Osteocyte (in vitro differentiated cells): ENCODE results near the gene TRPM3. TPM values are rescaled to one million over a fixed set of nuclear protein-coding genes. Genes with fewer than 3 reads are reported as not detected.

ENCODE experiments used
- DNase-seq: peaks from one replicate; pipeline ENCODE4 v3.0.0; 2021; ENCODE audit warnings: mixed read lengths; ENCODE audit not compliant: unreplicated experiment; ENCODE audit errors: extremely low spot score
- H3K27ac Mint-ChIP-seq: one replicate; pipeline ENCODE4 v1.8.0; 2021; ENCODE audit warnings: mild to moderate bottlenecking, mixed read lengths; ENCODE audit not compliant: unreplicated experiment
- H3K27me3 Mint-ChIP-seq: one replicate; pipeline ENCODE4 v1.8.0; 2021; ENCODE audit warnings: mixed read lengths; ENCODE audit not compliant: unreplicated experiment
- H3K36me3 Mint-ChIP-seq: one replicate; pipeline ENCODE4 v1.8.0; 2021; ENCODE audit warnings: mixed read lengths; ENCODE audit not compliant: unreplicated experiment
- H3K4me1 Mint-ChIP-seq: one replicate; pipeline ENCODE4 v1.8.0; 2021; ENCODE audit warnings: mixed read lengths; ENCODE audit not compliant: unreplicated experiment
- H3K4me3 Mint-ChIP-seq: one replicate; pipeline ENCODE4 v1.8.0; 2021; ENCODE audit warnings: mild to moderate bottlenecking, moderate library complexity, mixed read lengths; ENCODE audit not compliant: unreplicated experiment
- H3K9me3 Mint-ChIP-seq: one replicate; pipeline ENCODE4 v1.8.0; 2021; ENCODE audit warnings: mixed read lengths; ENCODE audit not compliant: unreplicated experiment
- CTCF ChIP-seq: fragments of 200-600 bp; sonication (generic); IDR thresholded peaks from 2 replicates; pipeline ENCODE4 v1.5.0; 2021; ENCODE audit warnings: antibody characterized with exemption, mild to moderate bottlenecking, moderate library complexity
- total RNA-seq: library from RNA; stranded (reverse); gene quantifications from 2 replicates; pipeline ENCODE4 v1.2.1, GENCODE V29; 2021

TRPM3 gene
- total RNA-seq, 1 donor from 2014 or later = 0.05 TPM

DNA sequence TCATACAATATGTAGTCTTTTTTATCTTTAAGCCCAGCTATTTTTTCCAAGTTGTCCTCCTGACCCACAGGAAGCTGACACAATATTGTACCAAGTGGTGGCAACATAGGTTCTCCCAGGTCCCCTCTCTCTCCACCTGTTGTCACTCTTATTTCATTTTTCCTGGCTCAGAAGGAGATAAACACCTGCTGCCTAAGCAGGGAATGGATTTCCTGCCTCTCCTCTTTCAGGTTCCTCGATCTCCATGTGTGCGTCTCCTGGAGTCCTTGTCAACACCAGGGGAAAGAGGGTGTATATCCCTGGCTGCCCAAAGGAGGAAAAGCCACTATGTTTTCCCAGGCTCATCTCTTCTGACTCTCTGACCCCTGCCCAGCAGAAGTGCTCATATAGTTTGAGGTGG is 625.2 kb downstream of the TRPM3 start:
- no peak for TF ChIP-seq CTCF
- DNase-seq = no peak
- H3K27ac Mint-ChIP-seq = no peak overlapping the region
- H3K4me1 Mint-ChIP-seq = peaks cover 26% of the 10 kb centered on the region
- no peak overlapping the region for H3K4me3 Mint-ChIP-seq
- no peaks in the 10 kb centered on the region for H3K9me3 Mint-ChIP-seq
- H3K27me3 Mint-ChIP-seq = no peaks in the 10 kb centered on the region
- no peaks in the 10 kb centered on the region for H3K36me3 Mint-ChIP-seq

DNA sequence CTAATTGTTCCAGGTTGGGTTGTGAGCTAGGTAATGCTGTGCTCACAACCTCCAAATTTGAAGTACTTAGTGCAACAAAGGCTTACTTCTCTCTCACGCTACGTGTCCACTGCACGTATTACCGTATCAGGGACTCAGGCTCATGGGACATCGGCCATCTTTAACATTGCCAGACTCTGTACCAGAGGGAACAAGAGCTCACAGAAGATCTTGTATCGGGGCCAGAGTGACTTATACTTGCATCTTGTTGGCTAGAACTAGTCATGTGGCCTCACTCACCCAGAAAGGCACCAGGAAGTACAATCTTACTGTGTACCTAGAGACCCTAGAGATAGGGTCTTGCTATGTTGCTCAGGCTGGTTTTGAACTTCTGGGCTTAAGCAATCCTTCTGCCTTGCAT is 625.9 kb downstream of the TRPM3 start:
- H3K27ac Mint-ChIP-seq = no peak overlapping the region
- peaks cover 28% of the 10 kb centered on the region for H3K4me1 Mint-ChIP-seq
- TF ChIP-seq CTCF = no peak
- no peak for DNase-seq
- H3K9me3 Mint-ChIP-seq = no peaks in the 10 kb centered on the region
- no peaks in the 10 kb centered on the region for H3K27me3 Mint-ChIP-seq
- no peak overlapping the region for H3K4me3 Mint-ChIP-seq
- no peaks in the 10 kb centered on the region for H3K36me3 Mint-ChIP-seq

DNA sequence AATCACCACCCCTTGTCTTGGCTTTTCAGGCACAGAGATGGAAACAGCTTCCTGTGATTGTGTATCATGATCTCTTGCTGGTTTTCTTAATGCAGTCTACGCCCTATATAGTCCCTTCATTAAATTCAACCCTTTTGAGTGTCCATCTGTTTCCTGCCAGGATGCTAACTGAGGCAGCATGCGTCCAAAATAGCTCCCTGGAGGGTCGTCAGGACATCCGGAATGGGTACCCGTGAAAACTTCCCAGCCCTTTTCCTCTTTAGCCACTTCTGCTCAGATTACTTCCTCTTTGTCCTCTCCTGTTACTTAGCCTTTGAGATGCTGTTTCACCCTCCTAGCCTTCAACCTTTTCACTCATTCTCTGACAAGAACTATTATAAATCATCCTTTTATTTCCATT is 627.2 kb downstream of the TRPM3 start:
- TF ChIP-seq CTCF = no peak
- Mint-ChIP-seq H3K4me1 (peaks cover 34% of the 10 kb centered on the region), H3K27ac (no peak overlapping the region), H3K9me3 (no peaks in the 10 kb centered on the region), H3K4me3 (no peak overlapping the region), H3K36me3 (no peaks in the 10 kb centered on the region), H3K27me3 (no peaks in the 10 kb centered on the region)
- DNase-seq = no peak

DNA sequence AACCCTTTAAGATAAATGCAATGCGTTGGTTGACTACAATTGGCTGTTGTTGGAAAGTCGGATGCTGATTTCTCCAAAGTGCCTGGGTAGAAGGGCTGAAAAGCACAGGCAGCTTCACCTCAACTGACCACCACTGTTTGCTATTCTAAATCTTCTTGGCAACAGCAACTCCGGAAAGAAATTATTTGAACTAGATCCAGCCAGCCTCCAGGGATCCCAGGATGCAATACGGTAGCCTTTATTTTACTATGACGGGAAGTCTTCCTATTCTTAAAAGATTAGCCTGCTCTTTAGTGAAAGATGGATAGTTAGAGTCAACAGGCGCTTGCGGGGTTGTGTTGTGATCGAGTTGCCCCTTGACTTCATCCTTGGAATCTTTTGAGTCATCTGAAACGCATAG is 628.4 kb downstream of the TRPM3 start:
- Mint-ChIP-seq H3K4me1 (peaks cover 46% of the 10 kb centered on the region), H3K9me3 (no peaks in the 10 kb centered on the region), H3K4me3 (no peak overlapping the region), H3K27me3 (no peaks in the 10 kb centered on the region), H3K27ac (no peak overlapping the region), H3K36me3 (no peaks in the 10 kb centered on the region)
- no peak for DNase-seq
- no peak for TF ChIP-seq CTCF

DNA sequence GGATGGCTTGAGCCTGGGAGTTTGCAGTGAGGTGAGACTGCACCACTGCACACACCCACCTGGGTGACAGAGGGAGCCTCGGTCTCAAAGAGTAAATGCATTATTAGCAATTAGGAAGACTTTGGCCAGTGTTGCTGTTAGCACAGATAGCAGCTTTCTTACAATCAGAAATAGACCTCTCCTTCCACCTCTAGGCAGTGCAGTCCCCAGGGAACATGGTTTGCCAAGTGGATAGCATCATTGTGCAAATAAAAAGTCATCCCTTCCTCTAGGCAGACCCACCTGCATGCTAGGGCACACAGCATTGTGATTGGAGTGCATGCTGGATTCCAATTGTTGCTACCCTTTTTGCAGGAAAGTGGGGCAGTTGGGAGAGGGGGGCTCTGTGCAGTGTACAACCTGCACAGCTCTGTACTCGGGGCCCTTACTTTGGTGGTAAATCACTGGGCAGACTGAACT is 629.1 kb downstream of the TRPM3 start:
- no peak for TF ChIP-seq CTCF
- no peaks in the 10 kb centered on the region for H3K36me3 Mint-ChIP-seq
- no peak for DNase-seq
- no peak overlapping the region for H3K27ac Mint-ChIP-seq
- H3K4me1 Mint-ChIP-seq = peaks cover 49% of the 10 kb centered on the region
- no peak overlapping the region for H3K4me3 Mint-ChIP-seq
- no peaks in the 10 kb centered on the region for H3K9me3 Mint-ChIP-seq
- H3K27me3 Mint-ChIP-seq = no peaks in the 10 kb centered on the region
